H1 (cell line): ENCODE data around the gene EPX. TPM values are rescaled to one million over a fixed set of nuclear protein-coding genes. Genes with fewer than 3 reads are reported as not detected.

Experiments used
- CTCF ChIA-PET: fragments of 300-600 bp; sonication (Branson Sonifier 250); formaldehyde crosslinking; loops from one replicate; lab custom pipeline; 2021; ENCODE audit not compliant: partially characterized antibody; lab: Charles Lee
- POLR2A ChIA-PET: fragments of 300-600 bp; sonication (Branson Sonifier 250); formaldehyde crosslinking; loops from one replicate; lab custom pipeline; 2021; ENCODE audit warnings: inconsistent platforms; ENCODE audit not compliant: partially characterized antibody; lab: Charles Lee
- DNase-seq, 2 experiments: peaks; one replicate each; pipeline versions ENCODE4 v3.0.0 to v3.0.0-alpha.2; 2010 to 2022; ENCODE audit warnings: low spot score in 2 of 2, low read depth in 1 of 2, mixed read lengths in 1 of 2
- FAIRE-seq: peaks from 2 replicates; lab custom pipeline; 2011; peaks lifted over from hg19 to GRCh38; lab: Jason Lieb, UNC
- H2AFZ ChIP-seq: 2 replicates; pipeline ENCODE4 v1.8.1; 2012; ENCODE audit warnings: low read length, inconsistent platforms
- H2AK5ac ChIP-seq: 2 replicates; pipeline ENCODE4 v1.6.1; 2013; ENCODE audit warnings: low read depth, low read length
- H2BK120ac ChIP-seq: replicated peaks from 2 replicates; pipeline ENCODE3; 2013; ENCODE audit warnings: low read depth, low read length, inconsistent platforms
- H2BK12ac ChIP-seq: 2 replicates; pipeline ENCODE4 v1.6.1; 2013; ENCODE audit warnings: low read depth, low read length
- H2BK15ac ChIP-seq: 2 replicates; pipeline ENCODE4 v1.6.1; 2013; ENCODE audit warnings: low read length
- H2BK20ac ChIP-seq: 2 replicates; pipeline ENCODE4 v1.6.1; 2013; ENCODE audit warnings: low read length
- H2BK5ac ChIP-seq: 2 replicates; pipeline ENCODE4 v1.6.1; 2013; ENCODE audit warnings: low read depth, low read length
- H3K14ac ChIP-seq: 2 replicates; pipeline ENCODE4 v1.6.1; 2013; ENCODE audit warnings: inconsistent platforms; ENCODE audit not compliant: insufficient read length
- H3K18ac ChIP-seq: 2 replicates; pipeline ENCODE4 v1.6.1; 2013; ENCODE audit warnings: low read length; ENCODE audit errors: extremely low read depth
- H3K23ac ChIP-seq: 2 replicates; pipeline ENCODE4 v1.6.1; 2013; ENCODE audit warnings: inconsistent platforms; ENCODE audit not compliant: insufficient read length
- H3K23me2 ChIP-seq: 2 replicates; pipeline ENCODE4 v1.6.1; 2013; ENCODE audit warnings: low read depth, low read length
- H3K27ac ChIP-seq: 2 replicates; pipeline ENCODE4 v1.6.1; 2011; ENCODE audit warnings: low read depth, low read length, inconsistent platforms
- H3K27me3 ChIP-seq, 4 experiments: replicated peaks in 1 of 4; 1 replicate in 1 of 4; 2 replicates in 3 of 4; pipeline versions ENCODE4 v1.6.1 to v1.8.1; 2011 to 2013; ENCODE audit warnings: low read length in 3 of 4, mild to moderate bottlenecking in 3 of 4, inconsistent platforms in 2 of 4, mixed read lengths in 2 of 4, moderate library complexity in 1 of 4; ENCODE audit not compliant: control insufficient read depth in 3 of 4, insufficient read depth in 3 of 4; ENCODE audit errors: extremely low read depth in 1 of 4
- H3K36me3 ChIP-seq, 4 experiments: 2 replicates each; pipeline versions ENCODE4 v1.6.1 to v1.8.1; 2011 to 2013; ENCODE audit warnings: mild to moderate bottlenecking in 4 of 4, low read length in 3 of 4, moderate library complexity in 2 of 4, control low read depth in 1 of 4, inconsistent platforms in 1 of 4; ENCODE audit not compliant: insufficient read depth in 4 of 4, control insufficient read depth in 2 of 4
- H3K4ac ChIP-seq: replicated peaks from 2 replicates; pipeline ENCODE3; 2013; ENCODE audit warnings: low read length, low read depth, mixed read lengths, inconsistent platforms; ENCODE audit not compliant: insufficient read length
- H3K4me1 ChIP-seq, 4 experiments: replicated peaks in 1 of 4; 1 replicate in 1 of 4; 2 replicates in 3 of 4; pipeline versions ENCODE4 v1.6.1 to v1.8.1; 2011 to 2013; ENCODE audit warnings: low read length in 3 of 4, inconsistent platforms in 2 of 4, mixed read lengths in 1 of 4; ENCODE audit not compliant: insufficient read depth in 4 of 4, control insufficient read depth in 3 of 4
- H3K4me2 ChIP-seq, 2 experiments: 2 replicates each; pipeline versions ENCODE4 v1.6.1 to v1.8.1; 2011 to 2013; ENCODE audit warnings: low read depth in 2 of 2, low read length in 2 of 2, control low read depth in 1 of 2, inconsistent platforms in 1 of 2, mild to moderate bottlenecking in 1 of 2; ENCODE audit not compliant: insufficient read depth in 1 of 2
- H3K4me3 ChIP-seq, 4 experiments: fragments of 200-600, 300-600 bp in 1 of 4; sonication (generic), shearing (Covaris generic), sonication (Bioruptor Twin) in 1 of 4; 2 replicates each; pipeline versions ENCODE4 v1.5.1 to v1.8.1; 2011 to 2016; ENCODE audit warnings: low read length in 4 of 4, low read depth in 3 of 4, control low read depth in 2 of 4, inconsistent platforms in 2 of 4, mild to moderate bottlenecking in 2 of 4, mixed read lengths in 1 of 4, moderate library complexity in 1 of 4; ENCODE audit not compliant: insufficient read depth in 2 of 4; ENCODE audit errors: extremely low read depth in 1 of 4
- H3K56ac ChIP-seq: replicated peaks from 2 replicates; pipeline ENCODE3; 2013; ENCODE audit warnings: low read depth, mild to moderate bottlenecking, mixed read lengths, low read length, inconsistent platforms; ENCODE audit not compliant: insufficient read length
- H3K79me1 ChIP-seq: 2 replicates; pipeline ENCODE4 v1.6.1; 2013; ENCODE audit warnings: low read depth, low read length, control low read depth
- H3K79me2 ChIP-seq, 2 experiments: 2 replicates each; pipeline versions ENCODE4 v1.6.1 to v1.8.1; 2012 to 2013; ENCODE audit warnings: low read length in 2 of 2, mild to moderate bottlenecking in 2 of 2, inconsistent platforms in 1 of 2; ENCODE audit not compliant: insufficient read depth in 2 of 2, control insufficient read depth in 1 of 2
- H3K9ac ChIP-seq, 4 experiments: replicated peaks in 1 of 4; 1 replicate in 1 of 4; 2 replicates in 3 of 4; pipeline versions ENCODE4 v1.6.1 to v1.8.1; 2011 to 2013; ENCODE audit warnings: low read depth in 3 of 4, low read length in 3 of 4, control low read depth in 2 of 4, mild to moderate bottlenecking in 2 of 4, moderate library complexity in 2 of 4, inconsistent platforms in 1 of 4; ENCODE audit errors: extremely low read depth in 1 of 4
- H3K9me3 ChIP-seq, 2 experiments: 2 replicates each; pipeline versions ENCODE4 v1.6.1 to v1.8.1; 2012 to 2013; ENCODE audit warnings: mild to moderate bottlenecking in 2 of 2, moderate library complexity in 2 of 2, control low read depth in 1 of 2, inconsistent platforms in 1 of 2, low read depth in 1 of 2, low read length in 1 of 2, mixed read lengths in 1 of 2; ENCODE audit not compliant: insufficient read depth in 2 of 2
- H4K20me1 ChIP-seq, 2 experiments: replicated peaks in 1 of 2; 2 replicates each; pipeline versions ENCODE3 to v1.8.1; 2011 to 2013; ENCODE audit warnings: inconsistent platforms in 2 of 2, low read length in 2 of 2, mild to moderate bottlenecking in 1 of 2; ENCODE audit not compliant: insufficient read depth in 2 of 2, control insufficient read depth in 1 of 2
- H4K5ac ChIP-seq: 2 replicates; pipeline ENCODE4 v1.6.1; 2013; ENCODE audit warnings: low read length, low read depth, mixed read lengths, inconsistent platforms; ENCODE audit not compliant: insufficient read length
- H4K8ac ChIP-seq: 2 replicates; pipeline ENCODE4 v1.8.0; 2013; ENCODE audit warnings: mild to moderate bottlenecking, moderate library complexity, low read length, inconsistent platforms; ENCODE audit not compliant: insufficient read depth; ENCODE audit errors: extremely low read depth
- H4K91ac ChIP-seq: replicated peaks from 2 replicates; pipeline ENCODE3; 2013; ENCODE audit warnings: low read length, mixed read lengths, inconsistent platforms; ENCODE audit not compliant: insufficient read length
- CREB1 ChIP-seq: IDR thresholded peaks from 2 replicates; pipeline ENCODE4 v1.6.1; 2012; ENCODE audit warnings: inconsistent platforms
- EGR1 ChIP-seq: IDR thresholded peaks from 2 replicates; pipeline ENCODE4 v1.6.1; 2011; ENCODE audit warnings: low read depth, low read length, borderline replicate concordance
- HDAC2 ChIP-seq, 2 experiments: fragments of 300-600 bp in 1 of 2; sonication (generic) in 1 of 2; IDR thresholded peaks; 2 replicates each; pipeline ENCODE4 v1.6.1; 2011 to 2012; ENCODE audit warnings: low read depth in 2 of 2, low read length in 2 of 2, mild to moderate bottlenecking in 2 of 2, moderate library complexity in 2 of 2, borderline replicate concordance in 1 of 2, inconsistent platforms in 1 of 2
- KDM4A ChIP-seq: IDR thresholded peaks from one replicate; pipeline ENCODE4 v1.7.1; 2012; ENCODE audit warnings: low read depth, mild to moderate bottlenecking, moderate library complexity, low read length, inconsistent platforms; ENCODE audit not compliant: severe bottlenecking
- KDM5A ChIP-seq: fragments of 200-600 bp; IDR thresholded peaks from 2 replicates; pipeline ENCODE4 v1.7.1; 2012; ENCODE audit warnings: mild to moderate bottlenecking, low read length, inconsistent platforms, mixed read lengths
- MAFK ChIP-seq: IDR thresholded peaks from 2 replicates; pipeline ENCODE4 v1.6.1; 2012; ENCODE audit warnings: low read depth, mild to moderate bottlenecking, improper control_type of control experiment, low read length
- NRF1 ChIP-seq: IDR thresholded peaks from 2 replicates; pipeline ENCODE4 v1.6.1; 2011; ENCODE audit warnings: mild to moderate bottlenecking, low read depth, low read length, improper control_type of control experiment
- POLR2A ChIP-seq, 2 experiments: IDR thresholded peaks; 1 replicate in 1 of 2; 2 replicates in 1 of 2; pipeline ENCODE4 v1.6.1; 2011; ENCODE audit warnings: low read depth in 2 of 2, low read length in 2 of 2, mild to moderate bottlenecking in 2 of 2; ENCODE audit errors: control extremely low read depth in 1 of 2
- POLR2AphosphoS5 ChIP-seq: IDR thresholded peaks from 2 replicates; pipeline ENCODE4 v1.6.1; 2011; ENCODE audit warnings: low read depth, low read length
- SIX5 ChIP-seq: IDR thresholded peaks from 2 replicates; pipeline ENCODE4 v1.6.1; 2011; ENCODE audit warnings: mild to moderate bottlenecking, low read depth, low read length
- SP1 ChIP-seq: IDR thresholded peaks from 2 replicates; pipeline ENCODE4 v1.6.1; 2011; ENCODE audit warnings: low read depth, low read length
- SUZ12 ChIP-seq: fragments of 200-600 bp; sonication (generic); IDR thresholded peaks from 2 replicates; pipeline ENCODE4 v1.6.1; 2012; ENCODE audit warnings: mild to moderate bottlenecking, inconsistent platforms, low read length, moderate library complexity, mixed read lengths
- TAF1 ChIP-seq: IDR thresholded peaks from 2 replicates; pipeline ENCODE4 v1.6.1; 2011; ENCODE audit warnings: mild to moderate bottlenecking, low read depth, low read length
- YY1 ChIP-seq: IDR thresholded peaks from 2 replicates; pipeline ENCODE4 v1.6.1; 2011; ENCODE audit warnings: low read depth, mild to moderate bottlenecking, low read length
- WGBS, 2 experiments: shearing (Covaris generic) in 1 of 2; methylation state at CpG; one replicate each; pipeline versions ENCODE4 v1.1.6 to v1.1.7; 2013 to 2015; ENCODE audit warnings: low lambda C conversion rate in 2 of 2, mixed read lengths in 2 of 2, inconsistent platforms in 1 of 2, low coverage in 1 of 2, missing lambda C conversion rate in 1 of 2; ENCODE audit not compliant: insufficient replicate concordance in 2 of 2, insufficient coverage in 1 of 2, insufficient read length in 1 of 2; ENCODE audit errors: extremely low coverage in 1 of 2, missing lambda C conversion rate in 1 of 2; 5-methylcytosine and 5-hydroxymethylcytosine counted together
- polyA plus RNA-seq, 7 experiments: library from polyadenylated mRNA; depleted of rRNA in 3 of 7; stranded (reverse) in 5 of 7; unstranded in 2 of 7; fragments of >200 nt in 5 of 7; fragments of 200-250 nt in 2 of 7; gene quantifications; 1 replicate in 5 of 7; 2 replicates in 1 of 7; 4 replicates in 1 of 7; pipeline versions ENCODE4 v1.2.1 to v1.2.3, GENCODE V29; 2011 to 2013; ENCODE audit warnings: missing spikeins in 2 of 7, mixed read lengths in 2 of 7
- total RNA-seq: library from RNA; stranded (reverse); fragmentation: NEBNext Ultra II Directional; extraction: Animal tissue kit (Norgen Biotek cat#: 25700); gene quantifications from 2 replicates; pipeline ENCODE4 v1.2.1, GENCODE V29; 2021
- TF ChIP-seq, protein P1 (sequence below): IDR thresholded peaks from 2 replicates; pipeline ENCODE4 v1.6.1; 2011; ENCODE audit warnings: low read length, improper control_type of control experiment

The EPX gene
- total and polyA plus RNA-seq, 2 of the 8 experiments (the other 6 are each of a cell fraction or from before 2014, with no cell fraction given) = not detected

DNA sequence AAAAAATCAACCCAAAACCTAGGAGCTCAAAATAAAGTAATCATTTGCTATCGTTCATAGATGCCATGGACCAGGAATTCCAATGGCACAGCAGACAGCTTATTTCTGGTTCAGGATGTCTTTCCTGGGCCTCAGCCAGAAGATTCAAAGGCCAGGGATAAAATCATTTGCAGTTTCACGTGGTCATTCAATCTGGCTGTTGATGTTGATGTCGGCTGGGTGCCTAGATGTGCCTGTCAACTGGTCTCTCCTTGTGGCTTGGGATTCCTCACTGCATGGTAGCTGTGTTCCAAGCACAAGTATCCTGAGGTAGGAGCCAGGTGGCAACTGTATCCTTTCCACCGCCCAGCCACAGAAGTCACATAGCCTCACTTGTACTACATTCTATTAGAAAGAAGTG lies 10.7 kb upstream of the EPX start:
- Histone ChIP-seq H3K79me1 (no peaks in the 10 kb centered on the region), H3K36me3 (no peaks in the 10 kb centered on the region), H3K23ac (no peak overlapping the region), H4K20me1 (peaks cover 0 to under 1% of the 10 kb centered on the region in 2 experiments), H3K4ac (no peak overlapping the region), H3K4me1 (peaks cover 0 to 5% (median 0%) of the 10 kb centered on the region in 4 experiments; a peak in 1 of 7 replicates), H3K14ac (no peak overlapping the region), H2BK15ac (no peak overlapping the region), H2BK120ac (no peak overlapping the region), H2BK20ac (no peak overlapping the region), H3K4me2 (no peak overlapping the region), H4K5ac (no peak overlapping the region), H3K23me2 (no peaks in the 10 kb centered on the region), H2AFZ (no peak overlapping the region), H3K9me3 (no peaks in the 10 kb centered on the region), H3K18ac (no peak overlapping the region), H3K56ac (no peak overlapping the region), H3K9ac (no peak overlapping the region), H2BK5ac (no peak overlapping the region), H3K4me3 (no peak overlapping the region), H4K8ac (no peak overlapping the region), H3K27me3 (peaks cover 0 to 5% (median 0%) of the 10 kb centered on the region in 4 experiments; a peak in 1 of 7 replicates), H3K79me2 (no peaks in the 10 kb centered on the region), H4K91ac (no peak overlapping the region), H2BK12ac (no peak overlapping the region), H3K27ac (no peak overlapping the region), H2AK5ac (no peak overlapping the region)
- POLR2A ChIA-PET = no interaction called here
- CTCF ChIA-PET = interaction anchor here (1.1 to 2.0 kb wide), 5 partner anchors 9 to 69 kb away, joined by 3 to 5 read pairs (median 5); no protein-coding TSS in a partner anchor
- FAIRE-seq = no peak
- 80% methylated on average over 4 of the region's 4 CpGs; no CpG with 5 or more reads in 1 of the 2 experiments for WGBS, 2 experiments
- no peak for DNase-seq
- TF ChIP-seq SUZ12 = no peak
- TF ChIP-seq CREB1 = no peak
- TF ChIP-seq TAF1 = no peak
- no peak for TF ChIP-seq EGR1
- no peak for TF ChIP-seq YY1
- TF ChIP-seq, protein P1, sequence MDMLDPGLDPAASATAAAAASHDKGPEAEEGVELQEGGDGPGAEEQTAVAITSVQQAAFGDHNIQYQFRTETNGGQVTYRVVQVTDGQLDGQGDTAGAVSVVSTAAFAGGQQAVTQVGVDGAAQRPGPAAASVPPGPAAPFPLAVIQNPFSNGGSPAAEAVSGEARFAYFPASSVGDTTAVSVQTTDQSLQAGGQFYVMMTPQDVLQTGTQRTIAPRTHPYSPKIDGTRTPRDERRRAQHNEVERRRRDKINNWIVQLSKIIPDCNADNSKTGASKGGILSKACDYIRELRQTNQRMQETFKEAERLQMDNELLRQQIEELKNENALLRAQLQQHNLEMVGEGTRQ = no peak
- TF ChIP-seq SIX5 = no peak
- no peak for TF ChIP-seq HDAC2 (IDR thresholded peaks at IDR 0.05; ENCODE audit: borderline replicate concordance in 1 of 2, low read depth in 2 of 2, low read length in 2 of 2)
- no peak for TF ChIP-seq MAFK
- TF ChIP-seq KDM4A = no peak
- TF ChIP-seq POLR2AphosphoS5 = no peak
- no peak for TF ChIP-seq POLR2A (IDR thresholded peaks at IDR 0.05; ENCODE audit: control extremely low read depth in 1 of 2, low read depth in 2 of 2, low read length in 2 of 2)
- TF ChIP-seq SP1 = no peak
- TF ChIP-seq KDM5A = no peak
- TF ChIP-seq NRF1 = no peak
